GM10266 (cell line): ENCODE results near the gene KIF16B.

Experiments
- DNase-seq: peaks from one replicate; pipeline ENCODE4 v3.0.0; 2012; ENCODE audit errors: extremely low spot score
- TF ChIP-seq, protein P1 (sequence below): IDR thresholded peaks from 2 replicates; pipeline ENCODE4 v1.5.1; 2012; ENCODE audit warnings: mild to moderate bottlenecking, low read depth; ENCODE audit not compliant: control insufficient read depth, insufficient read depth; ENCODE audit errors: missing control alignments

KIF16B gene

DNA sequence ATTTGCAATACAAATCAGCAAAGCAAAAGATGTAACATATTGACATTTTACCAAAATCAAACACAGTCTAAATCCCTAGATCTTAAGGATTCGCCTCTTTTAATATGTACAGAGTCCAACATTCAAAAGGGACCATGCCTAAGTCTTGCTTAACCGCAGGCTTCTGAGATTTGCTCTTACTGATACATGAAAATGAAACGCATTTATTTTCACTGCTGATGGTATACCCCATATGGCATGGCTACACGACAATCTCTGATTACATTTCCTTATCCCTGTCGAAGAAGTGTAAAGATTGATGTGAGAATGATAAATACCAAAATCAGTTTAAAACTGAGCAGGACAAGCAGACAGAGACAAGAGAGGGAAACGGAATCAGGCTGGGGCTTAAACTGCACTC, 75.4 kb downstream of the KIF16B start:
- TF ChIP-seq, protein P1, sequence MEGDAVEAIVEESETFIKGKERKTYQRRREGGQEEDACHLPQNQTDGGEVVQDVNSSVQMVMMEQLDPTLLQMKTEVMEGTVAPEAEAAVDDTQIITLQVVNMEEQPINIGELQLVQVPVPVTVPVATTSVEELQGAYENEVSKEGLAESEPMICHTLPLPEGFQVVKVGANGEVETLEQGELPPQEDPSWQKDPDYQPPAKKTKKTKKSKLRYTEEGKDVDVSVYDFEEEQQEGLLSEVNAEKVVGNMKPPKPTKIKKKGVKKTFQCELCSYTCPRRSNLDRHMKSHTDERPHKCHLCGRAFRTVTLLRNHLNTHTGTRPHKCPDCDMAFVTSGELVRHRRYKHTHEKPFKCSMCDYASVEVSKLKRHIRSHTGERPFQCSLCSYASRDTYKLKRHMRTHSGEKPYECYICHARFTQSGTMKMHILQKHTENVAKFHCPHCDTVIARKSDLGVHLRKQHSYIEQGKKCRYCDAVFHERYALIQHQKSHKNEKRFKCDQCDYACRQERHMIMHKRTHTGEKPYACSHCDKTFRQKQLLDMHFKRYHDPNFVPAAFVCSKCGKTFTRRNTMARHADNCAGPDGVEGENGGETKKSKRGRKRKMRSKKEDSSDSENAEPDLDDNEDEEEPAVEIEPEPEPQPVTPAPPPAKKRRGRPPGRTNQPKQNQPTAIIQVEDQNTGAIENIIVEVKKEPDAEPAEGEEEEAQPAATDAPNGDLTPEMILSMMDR, result no peak
- no peak for DNase-seq

DNA sequence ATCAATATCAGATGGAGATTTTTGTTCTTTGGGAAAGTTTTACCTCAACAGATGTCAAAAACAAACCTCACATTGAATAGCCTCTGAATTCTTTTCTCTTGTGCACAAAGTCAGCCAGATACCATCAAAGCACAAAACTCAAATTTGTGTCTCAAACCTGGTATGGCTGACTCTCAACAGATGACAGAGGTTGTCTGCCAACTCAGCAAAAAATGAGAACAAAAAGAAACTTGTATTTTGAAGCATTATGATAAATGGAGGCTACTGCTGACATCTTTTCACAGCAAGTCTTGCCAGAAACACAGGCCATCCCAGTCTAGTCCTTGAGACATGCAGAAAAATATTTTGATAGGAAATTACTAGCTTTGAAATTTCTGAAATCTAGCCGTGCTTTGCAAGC, 79.8 kb downstream of the KIF16B start:
- TF ChIP-seq, protein P1, result no peak

DNA sequence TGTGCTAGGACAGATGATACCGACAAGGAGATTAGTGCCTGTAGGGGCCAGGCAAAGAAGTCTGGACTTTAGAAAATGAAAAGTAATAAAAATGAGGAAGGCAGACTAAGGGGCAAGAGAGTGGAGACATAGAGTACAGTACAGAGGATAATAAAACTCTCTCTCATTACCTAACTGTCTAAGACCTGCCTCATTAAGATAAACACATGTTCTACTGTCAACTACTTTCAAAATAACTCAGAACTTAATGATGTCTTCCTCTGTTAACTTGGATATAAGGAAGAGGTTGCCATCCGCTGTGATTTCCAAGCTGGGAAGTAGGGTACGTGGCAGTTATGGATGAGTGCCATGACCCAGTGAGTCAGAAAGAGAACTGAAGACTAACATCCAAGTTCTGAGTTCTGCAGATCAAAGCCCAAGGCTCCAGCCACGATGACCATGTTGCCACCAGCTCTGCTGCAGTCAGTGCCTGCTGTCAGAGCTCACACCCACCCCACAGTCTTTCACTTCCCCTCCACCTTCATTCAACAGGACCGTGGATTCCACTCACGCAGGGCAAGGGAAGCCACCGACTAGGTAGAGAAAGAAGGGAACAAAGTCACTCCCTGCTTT, 81.8 kb downstream of the KIF16B start:
- TF ChIP-seq, protein P1, result no peak
- no peak for DNase-seq

More for the DNA sequence above, 79.8 kb downstream of the KIF16B start:
- DNase-seq, result no peak

DNA sequence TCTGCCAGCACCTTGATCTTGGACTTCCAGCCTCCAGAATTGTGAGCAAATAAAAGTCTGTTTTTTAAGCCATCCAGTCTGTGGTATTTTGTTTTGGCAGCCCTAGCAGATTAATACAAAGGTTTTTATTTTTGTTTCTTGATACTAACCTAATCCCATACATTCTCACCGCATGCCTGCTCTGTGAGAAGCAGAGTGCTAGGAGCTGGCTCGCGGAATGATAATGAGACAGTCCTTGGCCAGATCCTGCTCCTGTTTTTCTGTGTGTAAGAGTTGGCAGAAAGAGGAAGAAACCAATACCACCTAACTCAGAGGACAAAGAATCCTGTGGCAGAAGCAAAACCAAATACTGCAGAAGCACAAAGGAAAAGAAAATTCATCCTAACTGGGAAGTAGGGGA, 82.6 kb downstream of the KIF16B start:
- TF ChIP-seq, protein P1, result no peak

DNA sequence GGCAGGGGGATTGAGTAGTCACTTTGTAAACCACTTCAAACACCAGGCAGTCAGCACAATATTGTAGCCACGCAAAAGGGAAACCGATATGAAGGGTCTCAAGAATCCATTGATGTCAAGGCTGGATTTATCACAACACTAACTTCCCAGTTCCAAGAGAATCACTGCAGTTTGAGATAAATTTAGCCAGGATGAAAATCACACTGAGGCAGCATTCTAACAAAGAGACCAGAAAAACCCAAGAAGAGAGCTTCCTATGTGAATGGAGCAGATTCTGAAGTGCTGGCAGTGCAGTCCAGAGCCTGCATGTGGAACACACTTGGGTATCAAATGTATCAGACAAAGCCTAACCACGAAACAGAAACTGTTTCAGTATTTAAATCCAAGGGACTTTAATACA, 84.6 kb downstream of the KIF16B start:
- TF ChIP-seq, protein P1, result no peak

More for the DNA sequence above, 82.6 kb downstream of the KIF16B start:
- DNase-seq, result no peak

DNA sequence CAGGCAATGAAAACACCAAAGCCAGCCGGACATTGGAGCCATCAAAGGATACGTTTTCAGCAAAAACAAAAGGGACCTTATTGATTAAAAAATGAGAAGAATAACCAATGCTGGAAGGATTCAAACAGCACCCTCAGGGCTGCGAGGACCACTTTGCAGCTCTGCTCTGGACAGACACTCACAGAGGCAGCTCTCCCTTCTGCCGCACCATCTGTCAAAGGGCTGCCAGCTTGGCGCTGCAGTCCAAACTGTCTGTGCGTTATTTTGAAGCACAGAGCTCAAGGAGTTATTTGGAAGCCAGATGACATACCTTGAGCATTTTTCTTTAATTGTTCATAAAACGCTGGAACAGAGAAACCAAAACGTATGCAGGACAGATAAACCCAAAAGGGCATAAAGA, 85.2 kb downstream of the KIF16B start:
- TF ChIP-seq, protein P1, result no peak
- no peak for DNase-seq

More for the DNA sequence above, 84.6 kb downstream of the KIF16B start:
- no peak for DNase-seq

DNA sequence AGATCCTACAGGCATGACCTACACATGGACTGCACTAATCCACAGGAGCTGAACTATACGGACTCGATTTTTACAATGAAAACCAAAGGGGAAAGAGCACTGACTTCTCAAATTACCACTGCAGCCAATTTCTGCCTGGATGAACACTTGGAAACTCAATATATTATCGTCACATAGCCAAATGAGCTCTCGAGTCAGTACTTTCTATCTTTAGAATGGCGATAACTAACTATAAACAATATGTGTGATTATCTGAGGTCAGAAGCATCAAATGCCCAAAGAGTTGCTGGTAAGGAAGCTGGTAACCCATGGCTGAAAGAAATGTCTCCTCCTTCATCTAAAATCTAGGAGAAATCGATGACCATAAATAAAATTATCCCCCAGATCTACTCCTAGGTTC, 86.7 kb downstream of the KIF16B start:
- TF ChIP-seq, protein P1, result no peak
- no peak for DNase-seq
